Measurements from ENCODE around the gene SMARCD3.

- no peak for TF ChIP-seq CTCF (conservative IDR thresholded peaks at IDR 0.05 in 1 of 2, IDR thresholded peaks at IDR 0.05 in 1 of 2; ENCODE audit: low read depth in 1 of 2, low read length in 2 of 2)
- TF ChIP-seq EZH2 (IDR thresholded peaks at IDR 0.05; ENCODE audit: low read length, missing control alignments): no peak
Observed at GRCh38 chr7:151189038-151189437, 59.5 kb downstream of the SMARCD3 start.
